HFFc6 (cell line): ENCODE measurements around the gene NFIX. TPM values are rescaled to one million over a fixed set of nuclear protein-coding genes. Genes with fewer than 3 reads are reported as not detected.

Experiments
- DNase-seq: peaks from one replicate; pipeline ENCODE4 v3.0.0-alpha.2; 2018
- H3K27ac Mint-ChIP-seq: 2 replicates; pipeline ENCODE4 v1.8.0; 2020; ENCODE audit warnings: mild to moderate bottlenecking, mixed read lengths
- H3K27me3 Mint-ChIP-seq: 2 replicates; pipeline ENCODE4 v1.8.0; 2021; ENCODE audit warnings: mild to moderate bottlenecking, moderate library complexity, mixed read lengths; ENCODE audit not compliant: insufficient read depth
- H3K36me3 Mint-ChIP-seq: 2 replicates; pipeline ENCODE4 v1.8.0; 2021; ENCODE audit warnings: low read depth, mixed read lengths
- H3K4me1 Mint-ChIP-seq: 2 replicates; pipeline ENCODE4 v1.8.0; 2020; ENCODE audit warnings: low read depth, mixed read lengths
- H3K4me3 Mint-ChIP-seq: 2 replicates; pipeline ENCODE4 v1.8.0; 2020; ENCODE audit warnings: mild to moderate bottlenecking, moderate library complexity, mixed read lengths
- H3K9me3 Mint-ChIP-seq: 2 replicates; pipeline ENCODE4 v1.8.0; 2020; ENCODE audit warnings: mild to moderate bottlenecking, mixed read lengths
- CTCF ChIP-seq: fragments of 200-600 bp; sonication (generic); IDR thresholded peaks from 2 replicates; pipeline ENCODE4 v1.5.0; 2021; ENCODE audit warnings: antibody characterized with exemption, mild to moderate bottlenecking
- total RNA-seq, 6 experiments: library from RNA; stranded (reverse); fragmentation: NEBNext Ultra II Directional; extraction: Animal tissue kit (Norgen Biotek cat#: 25700); gene quantifications; 2 replicates in 1 of 6; 3 replicates in 5 of 6; pipeline ENCODE4 v1.2.3, GENCODE V29; 2021

NFIX gene
- total RNA-seq, 6 experiments from 2014 or later = 129 to 161 (median 142) TPM

DNA sequence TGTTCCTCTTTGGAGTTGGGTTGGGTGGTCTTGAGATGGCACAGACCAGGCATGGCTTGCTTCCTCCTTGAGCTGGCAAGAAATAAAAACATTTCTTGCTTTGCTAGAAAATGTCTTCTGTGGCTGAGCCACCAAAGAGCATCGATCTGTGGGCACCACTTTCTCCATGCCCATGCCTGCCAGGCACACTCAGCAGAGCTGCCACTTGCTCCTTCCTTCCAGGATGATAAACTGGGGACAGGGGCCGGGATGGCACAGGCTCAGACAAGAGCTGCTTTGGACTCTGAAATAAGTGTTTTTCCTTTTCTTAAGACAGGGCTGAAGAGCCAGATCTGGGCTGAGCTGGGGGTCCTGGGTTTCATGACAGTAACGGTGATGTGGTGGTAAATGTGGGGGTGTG, 32.8 kb downstream of the NFIX start:
- Mint-ChIP-seq H3K36me3 (peaks cover 39% of the 10 kb centered on the region), H3K9me3 (no peaks in the 10 kb centered on the region), H3K27me3 (peaks cover 2% of the 10 kb centered on the region), H3K4me1 (peaks cover 73% of the 10 kb centered on the region), H3K4me3 (no peak overlapping the region), H3K27ac (no peak overlapping the region)
- TF ChIP-seq CTCF = no peak
- DNase-seq = no peak

DNA sequence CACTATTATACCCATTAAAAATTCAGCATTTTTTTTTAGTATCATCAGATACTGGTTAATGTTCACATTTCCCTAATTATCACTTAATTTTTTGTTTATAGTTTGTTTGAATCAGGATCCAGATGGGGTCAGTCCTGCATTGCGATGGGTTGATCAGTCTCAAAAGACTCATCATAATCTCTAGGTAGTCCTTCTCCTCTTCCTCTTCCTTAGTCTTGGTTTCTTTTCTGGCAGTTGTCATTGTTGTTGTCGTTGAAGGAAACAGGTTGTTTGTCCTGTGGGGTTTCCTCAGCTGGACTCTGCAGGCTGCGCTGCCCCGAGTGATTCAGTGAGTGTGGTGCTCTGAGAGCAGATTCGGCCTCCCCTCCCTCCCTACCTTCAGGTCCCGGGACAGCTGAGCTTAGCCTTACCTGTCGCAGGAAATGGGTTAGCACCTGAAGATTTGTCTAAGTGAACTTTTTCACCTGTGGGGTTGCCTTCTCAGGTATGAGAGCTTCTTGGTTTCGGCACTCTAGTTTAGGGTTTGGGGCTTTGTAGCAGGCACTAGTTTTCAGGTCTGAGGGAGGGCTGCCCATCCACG, 34.1 kb downstream of the NFIX start:
- no peaks in the 10 kb centered on the region for H3K9me3 Mint-ChIP-seq
- no peak for DNase-seq
- H3K27me3 Mint-ChIP-seq = peaks cover 2% of the 10 kb centered on the region

GRCh38 chr19:13029893-13030292, 34.6 kb downstream of the NFIX start:
- no peak overlapping the region for H3K27ac Mint-ChIP-seq
- TF ChIP-seq CTCF = peak; percentile 70
- peaks cover 2% of the 10 kb centered on the region for H3K27me3 Mint-ChIP-seq
- H3K4me1 Mint-ChIP-seq = peaks cover 82% of the 10 kb centered on the region
- no peak overlapping the region for H3K4me3 Mint-ChIP-seq
- peaks cover 45% of the 10 kb centered on the region for H3K36me3 Mint-ChIP-seq
- H3K9me3 Mint-ChIP-seq = no peaks in the 10 kb centered on the region
- no peak for DNase-seq

More for the DNA sequence above, 34.1 kb downstream of the NFIX start:
- H3K4me1 Mint-ChIP-seq = peaks cover 82% of the 10 kb centered on the region
- no peak overlapping the region for H3K27ac Mint-ChIP-seq
- peaks cover 45% of the 10 kb centered on the region for H3K36me3 Mint-ChIP-seq
- H3K4me3 Mint-ChIP-seq = no peak overlapping the region
- no peak for TF ChIP-seq CTCF

GRCh38 chr19:13031917-13032623, 36.8 kb downstream of the NFIX start:
- H3K4me1 Mint-ChIP-seq = peaks cover 82% of the 10 kb centered on the region
- H3K36me3 Mint-ChIP-seq = peaks cover 39% of the 10 kb centered on the region
- H3K4me3 Mint-ChIP-seq = peak overlapping the region; percentile 39; the same call in 1 of the 2 replicates
- TF ChIP-seq CTCF = no peak
- peaks cover 4% of the 10 kb centered on the region for H3K27me3 Mint-ChIP-seq
- H3K9me3 Mint-ChIP-seq = no peaks in the 10 kb centered on the region
- H3K27ac Mint-ChIP-seq = peak overlapping the region; percentile 83
- DNase-seq = peak; percentile 54

GRCh38 chr19:13032837-13033236, 37.6 kb downstream of the NFIX start:
- Mint-ChIP-seq H3K4me1 (peaks cover 84% of the 10 kb centered on the region), H3K27me3 (peaks cover 4% of the 10 kb centered on the region), H3K36me3 (peaks cover 44% of the 10 kb centered on the region), H3K9me3 (no peaks in the 10 kb centered on the region), H3K4me3 (no peak overlapping the region), H3K27ac (peak overlapping the region; percentile 83; the same call in 1 of the 2 replicates)
- no peak for TF ChIP-seq CTCF
- no peak for DNase-seq
